Stimulated activated naive CD4-positive, alpha-beta T cell treated with Interleukin-2 at 50 U/mL for 16 hours (primary cell): ENCODE results near the gene SLC5A11.
"Not testable (repeated sequence)": the region's sequence is repeated elsewhere in the genome, so short reads cannot be mapped to it uniquely, and the experiment has no call there.

Experiments
- DNase-seq: peaks from one replicate; lab custom pipeline; 2025; lab: John Stamatoyannopoulos, UW

The SLC5A11 gene

DNA sequence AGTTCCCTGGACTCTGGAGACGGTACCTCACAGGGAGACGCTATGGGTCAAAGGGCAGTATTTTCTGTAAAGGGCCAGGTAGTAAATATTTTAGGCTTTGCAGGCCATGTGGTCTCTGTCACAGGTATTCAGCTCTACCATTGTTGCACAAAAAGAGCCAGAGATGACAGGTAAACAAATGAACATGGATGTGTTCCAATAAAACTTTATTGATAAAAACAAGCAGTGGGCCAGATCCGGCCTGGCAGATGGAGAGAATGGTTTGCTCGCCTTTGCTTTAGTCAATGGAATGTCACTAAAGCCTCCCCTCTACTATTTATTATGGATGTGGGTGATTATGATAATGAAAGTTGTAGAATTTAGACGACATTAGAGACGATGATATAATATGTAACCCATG lies 8.9 kb upstream of the SLC5A11 start:
- no peak for DNase-seq

DNA sequence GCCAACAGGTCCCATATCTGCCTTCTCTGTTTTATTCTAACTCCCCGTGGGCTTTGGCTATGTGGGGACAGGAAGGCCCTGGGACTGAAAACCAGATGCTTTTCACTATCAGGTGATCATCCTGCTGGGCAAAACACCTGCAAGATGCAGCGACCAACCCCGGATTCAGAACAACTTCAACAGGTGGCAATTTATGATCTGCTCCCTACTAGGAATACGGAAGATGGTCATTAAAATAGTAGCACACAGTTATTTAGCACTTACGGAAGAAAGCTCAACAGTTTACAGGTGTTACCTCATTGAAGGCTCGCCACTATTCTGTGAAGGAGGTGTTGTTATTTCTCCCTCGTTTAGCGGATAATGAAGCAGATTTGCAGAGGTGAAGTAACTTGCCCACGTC lies 7.8 kb upstream of the SLC5A11 start:
- DNase-seq, result no peak

DNA sequence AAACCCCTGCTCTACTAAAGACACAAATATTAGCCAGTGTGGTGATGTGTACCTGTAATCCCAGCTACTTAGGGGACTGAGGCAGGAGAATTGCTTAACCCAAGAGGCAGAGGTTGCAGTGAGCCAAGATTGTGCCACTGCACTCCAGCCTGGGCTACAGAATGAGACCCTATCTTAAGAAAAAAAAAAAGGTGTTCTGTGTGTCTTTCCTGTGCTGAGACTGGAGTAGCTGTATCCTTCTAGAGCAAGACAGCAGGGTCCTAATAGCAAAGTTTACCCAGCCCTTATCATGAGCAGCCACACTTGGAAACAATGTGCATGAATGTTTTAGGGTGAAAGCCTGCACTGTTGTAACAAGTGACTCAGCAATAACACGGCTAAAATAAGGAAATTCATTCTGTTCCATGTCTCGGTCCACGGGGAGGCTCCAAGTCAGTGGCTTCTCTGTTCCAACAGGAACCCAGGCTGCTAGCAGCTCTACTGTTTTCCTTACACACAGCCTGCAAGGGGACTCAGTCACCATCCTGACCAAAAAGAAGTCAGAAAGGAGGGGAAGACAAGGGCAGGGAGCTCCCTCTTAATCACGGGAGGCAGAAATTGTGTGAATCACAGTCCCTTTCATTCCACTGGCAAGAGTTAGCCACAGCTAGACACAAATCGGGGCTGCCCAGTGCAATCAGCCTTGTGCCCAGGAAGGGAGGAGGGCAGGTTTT lies 7.1 kb upstream of the SLC5A11 start:
- no peak for DNase-seq

DNA sequence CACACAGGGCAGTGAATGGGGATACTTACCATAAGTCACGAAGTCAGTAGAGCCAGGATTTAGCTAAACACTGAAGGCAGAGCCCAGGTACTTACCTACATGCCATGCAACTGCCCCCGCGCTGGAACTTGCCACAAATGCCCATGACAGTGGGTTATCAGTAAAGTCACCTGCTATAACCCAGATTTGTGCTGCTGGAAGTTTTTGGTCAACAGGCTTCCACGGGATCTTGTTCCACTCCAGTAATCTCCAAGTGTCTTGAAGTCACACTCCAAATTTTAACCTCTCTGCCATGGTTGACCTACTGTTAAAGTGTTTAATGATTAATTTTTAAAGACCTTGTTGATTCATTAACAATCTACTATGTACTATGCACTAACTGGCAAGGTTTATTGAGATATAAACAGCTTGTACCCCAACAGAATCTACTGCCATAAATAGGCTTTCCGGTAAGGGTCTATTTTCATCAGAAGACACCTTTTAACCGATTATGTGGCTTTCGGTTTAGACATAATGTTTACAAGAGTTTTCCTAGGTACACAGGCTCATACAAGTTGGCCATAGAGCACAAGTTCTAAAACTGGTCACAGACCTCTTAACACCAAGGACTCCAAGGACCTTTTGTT lies 6.3 kb upstream of the SLC5A11 start:
- no peak for DNase-seq

DNA sequence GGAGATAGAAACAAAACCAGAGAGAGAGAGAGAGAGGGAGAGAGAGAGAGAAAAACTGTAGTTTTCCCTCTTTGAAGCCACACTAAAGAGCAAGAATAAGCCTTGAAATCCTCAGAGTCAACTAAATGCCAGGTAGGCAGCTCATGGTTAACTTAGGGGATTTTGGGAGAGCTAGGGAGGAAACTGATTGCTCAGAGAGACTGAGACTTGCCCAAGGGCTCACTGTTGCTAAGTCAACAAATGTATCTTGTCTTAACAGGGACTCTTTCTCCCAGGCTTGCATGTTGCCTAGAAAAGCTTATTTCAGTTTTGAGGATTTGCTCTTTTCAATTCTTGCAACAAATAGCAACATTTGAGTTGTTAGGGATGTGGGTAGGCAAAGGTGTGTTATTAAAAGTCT lies 4.5 kb upstream of the SLC5A11 start:
- no peak for DNase-seq

DNA sequence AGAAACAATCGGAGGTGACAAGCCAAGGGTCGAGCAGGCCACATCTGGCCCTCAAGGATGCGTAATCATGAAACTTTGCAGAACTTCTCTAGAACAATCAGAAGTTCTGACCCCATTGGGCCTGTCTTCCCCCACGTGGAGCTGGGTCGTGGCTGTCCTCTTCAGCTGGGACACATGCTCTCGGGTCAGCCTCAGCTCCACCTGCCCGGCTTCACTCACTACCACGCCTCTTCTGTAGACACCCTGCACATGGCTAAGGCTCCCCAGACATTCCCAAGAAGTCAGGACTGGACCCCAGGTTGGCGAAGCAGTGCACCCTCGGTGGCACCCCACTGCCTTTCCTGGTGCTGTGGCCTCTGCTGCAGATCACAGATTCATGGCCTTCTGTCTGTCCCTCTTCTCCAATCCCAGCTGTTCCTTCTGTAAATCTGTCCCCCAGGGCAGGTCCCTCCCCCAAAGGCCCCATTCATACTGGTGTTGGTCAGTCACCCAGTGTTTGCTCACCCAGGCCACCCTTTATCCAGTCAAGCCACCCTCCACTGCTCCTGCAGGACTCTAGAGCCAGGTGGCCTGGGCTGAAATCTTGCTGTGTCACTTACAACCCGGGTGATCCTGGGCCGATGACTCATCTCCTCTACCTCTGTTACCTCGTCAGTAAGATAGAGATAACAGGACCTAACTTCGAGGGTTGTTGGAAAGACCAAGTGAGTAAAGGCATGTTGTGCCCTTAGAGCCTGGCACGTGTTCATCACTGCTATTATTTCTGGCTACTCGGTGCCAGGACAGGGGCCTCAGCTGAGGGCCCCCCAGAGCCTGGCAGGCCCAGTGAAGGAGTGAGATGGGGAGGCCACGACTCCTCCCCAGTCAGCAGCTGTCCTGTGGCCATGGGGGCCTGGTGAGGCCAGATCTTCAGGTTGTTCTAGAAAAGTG lies 1.4 kb upstream of the SLC5A11 start:
- DNase-seq, result no peak

DNA sequence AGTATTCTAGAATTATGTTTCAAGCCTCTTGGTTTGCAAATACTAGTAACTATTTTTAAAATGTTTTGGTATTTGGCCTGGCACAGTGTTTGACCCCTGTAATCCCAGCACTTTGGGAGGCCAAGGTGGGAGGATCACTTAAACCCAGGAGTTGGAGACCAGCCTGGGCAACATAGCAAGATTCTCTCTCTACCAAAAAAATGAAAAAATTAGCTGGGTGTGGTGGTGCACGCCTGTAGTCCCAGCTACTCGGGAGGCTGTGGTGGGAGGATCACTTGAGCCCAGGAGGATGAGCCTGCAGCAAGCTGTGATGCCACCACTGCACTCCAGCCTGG lies 765 bp upstream of the SLC5A11 start:
- DNase-seq, result not testable (repeated sequence)

DNA sequence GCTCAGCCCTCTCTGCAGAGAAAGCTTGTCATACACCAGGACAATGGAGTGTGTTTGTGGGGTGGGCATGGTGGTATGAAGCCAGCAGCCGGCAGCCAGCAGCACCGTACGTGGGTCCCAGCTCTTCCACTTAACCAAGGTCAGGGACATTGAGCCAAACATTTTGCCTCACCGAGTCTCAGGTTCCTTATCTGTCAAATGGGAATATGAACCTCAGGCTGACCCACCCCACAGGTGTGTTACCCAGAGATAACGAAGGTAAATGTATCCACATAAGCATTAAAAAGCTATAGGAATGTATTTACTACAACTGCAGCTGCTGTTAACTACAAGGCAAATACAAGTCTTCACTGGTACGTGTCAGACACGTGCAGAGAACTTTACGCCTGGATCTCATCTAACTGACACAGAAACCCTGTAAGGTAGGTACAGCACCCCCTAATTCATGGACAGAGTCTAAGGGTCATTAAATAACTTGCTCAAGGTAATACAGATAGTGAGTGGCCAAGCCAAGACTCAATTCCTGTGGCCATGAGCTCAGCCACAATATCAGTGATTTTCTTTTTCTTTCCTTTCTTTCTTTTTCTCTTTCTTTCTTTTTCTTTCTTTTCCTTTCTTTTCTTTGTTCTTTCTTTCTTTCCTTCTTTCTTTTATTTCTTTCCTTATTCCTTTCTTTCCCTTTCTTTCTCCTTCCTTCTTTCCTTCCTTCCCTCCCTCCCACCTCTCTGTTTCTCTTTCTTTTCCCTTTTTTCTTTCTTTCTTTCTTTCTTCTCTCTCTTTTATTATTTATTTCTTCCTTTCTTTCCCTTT lies 990 bp downstream of the SLC5A11 start:
- no peak for DNase-seq

DNA sequence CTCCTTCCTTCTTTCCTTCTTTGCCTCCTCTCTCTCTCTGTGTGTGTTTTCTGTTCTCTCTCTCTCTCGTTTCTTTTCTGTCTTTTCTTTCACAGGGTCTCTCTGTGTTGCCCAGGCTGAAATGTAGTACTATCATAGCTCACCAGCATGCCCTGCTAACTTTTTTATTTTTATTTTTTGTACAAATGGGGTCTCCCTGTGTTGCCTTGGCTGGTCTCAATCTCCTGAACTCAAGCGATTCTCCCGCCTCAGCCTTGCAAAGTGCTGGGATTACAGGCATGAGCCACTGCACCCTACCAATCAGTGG lies 1.5 kb downstream of the SLC5A11 start:
- no peak for DNase-seq

DNA sequence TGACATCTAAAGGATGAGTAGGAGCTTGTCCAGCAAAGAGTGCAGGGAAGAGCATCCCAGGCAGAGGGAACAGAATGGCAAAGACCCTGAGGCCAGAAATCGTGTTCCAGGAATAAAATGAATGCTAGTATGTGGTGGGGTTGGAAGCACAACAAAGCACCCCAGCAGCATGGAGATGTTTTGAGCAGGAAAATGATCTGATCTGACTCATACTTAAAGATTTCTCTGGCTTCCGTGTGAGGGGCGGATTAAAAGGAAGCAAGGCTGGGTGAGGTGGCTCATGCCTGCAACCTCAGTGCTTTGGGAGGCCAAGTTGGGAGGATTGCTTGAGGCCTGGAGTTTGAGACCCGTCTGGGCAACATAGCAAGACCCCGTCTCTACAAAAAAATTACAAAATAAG lies 2.3 kb downstream of the SLC5A11 start:
- DNase-seq, result no peak

DNA sequence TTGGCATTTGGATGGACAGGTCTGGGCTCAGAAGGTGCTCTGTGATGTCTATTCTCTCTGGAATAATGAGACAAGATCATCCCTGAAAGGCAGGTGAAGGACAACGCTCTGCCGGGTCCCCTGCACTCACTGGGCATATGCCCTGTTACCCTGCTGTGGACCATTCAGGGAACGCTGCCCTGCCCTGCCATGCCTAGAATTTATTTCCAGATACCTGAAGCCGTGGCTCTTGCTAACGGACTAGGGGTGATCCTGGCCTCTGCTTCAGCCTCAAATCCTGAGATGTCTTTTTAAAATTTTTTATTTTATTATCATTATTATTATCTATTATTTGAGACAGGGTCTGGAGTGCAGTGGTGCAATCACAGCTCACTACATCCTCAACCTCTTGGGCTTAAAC lies 3.9 kb downstream of the SLC5A11 start:
- DNase-seq, result no peak

DNA sequence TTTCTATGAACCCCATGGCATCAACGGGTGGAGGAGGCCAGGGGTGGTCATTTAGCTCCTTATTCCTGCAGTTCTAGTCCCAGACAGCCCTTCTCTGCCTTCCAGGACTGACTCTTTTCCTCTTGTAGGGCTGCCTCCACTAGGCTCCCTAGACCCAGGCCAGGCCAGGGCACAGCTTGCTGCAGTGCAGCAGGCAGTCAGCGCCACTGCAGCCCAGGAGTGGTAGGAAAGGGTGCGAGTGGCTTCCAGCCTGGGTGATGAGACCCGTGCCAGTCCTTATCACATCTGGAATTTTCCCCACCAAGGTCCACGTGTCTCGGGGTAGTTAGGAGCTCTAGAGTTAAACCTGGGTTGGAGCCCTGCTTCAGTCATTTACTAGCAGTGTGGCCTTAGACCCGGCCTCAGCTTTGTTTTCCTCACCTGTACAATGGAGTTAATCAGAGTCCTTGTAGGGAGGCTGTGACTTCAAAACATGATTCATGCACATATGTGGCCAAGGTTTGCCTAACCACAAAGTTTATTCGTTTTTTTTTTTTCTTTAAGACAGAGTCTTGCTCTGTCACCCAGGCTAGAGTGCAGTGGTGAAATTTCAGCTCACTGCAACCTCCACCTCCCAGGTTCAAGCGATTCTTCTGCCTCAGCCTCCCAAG lies 4.7 kb downstream of the SLC5A11 start:
- DNase-seq, result no peak

DNA sequence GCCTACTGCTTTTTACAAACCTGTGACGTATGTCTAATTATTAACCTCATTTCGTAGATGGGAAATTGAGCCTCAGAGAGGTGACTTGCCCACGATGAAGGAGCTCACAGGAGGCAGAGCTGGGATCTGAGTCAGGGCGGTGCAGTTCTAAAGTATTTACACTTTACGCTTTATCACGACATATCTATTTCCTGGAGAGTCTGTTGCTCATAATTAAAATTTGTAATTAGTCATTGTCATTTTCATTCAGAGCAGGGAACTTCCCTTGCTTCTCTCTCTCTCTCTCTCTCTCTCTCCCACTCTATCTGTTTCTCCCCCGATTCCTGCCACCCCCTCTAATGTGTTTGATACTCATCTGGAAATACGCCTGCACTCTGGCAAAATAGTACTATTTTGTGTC lies 5.9 kb downstream of the SLC5A11 start:
- peak; percentile 14 for DNase-seq

DNA sequence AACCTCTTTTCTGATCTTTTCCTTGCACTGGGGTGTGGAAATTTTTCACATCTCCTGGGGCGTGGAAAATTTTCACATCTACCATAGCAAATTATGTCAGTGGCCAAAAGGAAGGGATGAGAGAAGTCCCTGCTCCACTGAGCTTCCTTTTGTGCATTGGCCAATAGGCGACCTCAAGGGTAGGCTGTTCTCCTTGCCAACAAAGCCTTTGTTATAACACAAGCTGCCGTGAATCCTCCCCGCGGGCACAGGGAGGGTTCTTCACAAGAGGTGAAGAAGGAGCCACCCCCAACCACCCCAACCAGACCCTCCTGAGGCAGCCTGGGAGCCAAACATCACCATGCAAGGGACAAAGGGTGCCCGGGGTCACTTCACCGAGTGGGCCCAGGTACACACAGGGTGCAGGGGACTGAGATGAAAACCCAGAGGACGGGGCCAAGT lies 6.5 kb downstream of the SLC5A11 start:
- no peak for DNase-seq

DNA sequence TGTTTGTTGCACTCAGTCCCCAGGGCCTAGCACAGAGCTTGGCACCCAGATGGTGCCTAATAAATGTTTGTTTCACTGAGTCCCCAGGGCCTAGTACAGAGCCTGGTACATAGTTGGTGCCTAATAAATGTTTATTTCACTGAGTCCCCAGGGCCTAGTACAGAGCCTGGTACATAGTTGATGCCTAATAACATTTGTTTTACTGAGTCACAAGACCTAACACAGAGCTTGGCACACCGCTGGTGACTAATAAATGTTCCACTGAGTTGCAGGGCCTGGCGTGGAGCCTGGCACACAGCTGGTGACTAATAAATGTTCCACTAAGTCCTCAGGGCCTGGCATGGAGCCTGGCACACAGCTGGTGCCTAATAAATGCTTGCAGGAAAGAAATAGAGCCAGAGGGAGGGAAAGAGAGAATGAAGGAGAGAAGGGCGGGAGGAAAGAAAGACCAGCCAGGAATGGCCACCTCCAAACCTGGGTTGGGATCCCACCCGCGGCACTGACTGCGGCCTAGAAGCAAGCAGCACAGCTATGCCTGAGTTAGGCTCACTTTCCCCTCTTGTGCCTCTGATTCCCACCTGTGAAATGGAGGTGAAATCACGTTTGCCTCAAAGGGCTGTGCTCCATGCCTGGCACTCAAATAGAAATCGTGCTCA lies 7.5 kb downstream of the SLC5A11 start:
- no peak for DNase-seq

DNA sequence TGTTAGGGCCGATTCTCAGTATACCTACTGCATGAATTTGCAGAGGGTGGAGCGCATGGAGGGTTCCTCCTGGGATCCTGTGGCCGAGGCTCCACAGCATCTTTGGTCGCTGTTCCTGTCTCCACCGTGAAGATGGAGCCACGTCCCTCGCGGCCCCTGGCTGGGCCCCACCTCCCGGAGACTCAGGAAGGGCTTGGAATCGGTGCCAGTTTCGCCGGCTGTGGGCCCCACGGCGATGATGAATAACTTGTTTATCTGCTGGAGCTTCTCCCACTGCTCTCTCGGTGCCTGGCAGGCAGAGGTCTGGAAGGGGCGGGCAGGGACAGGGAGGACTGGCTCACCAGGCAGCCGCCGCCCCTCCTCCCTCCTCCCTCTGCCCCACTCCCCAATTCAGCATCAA lies 8.1 kb downstream of the SLC5A11 start:
- DNase-seq, result no peak

DNA sequence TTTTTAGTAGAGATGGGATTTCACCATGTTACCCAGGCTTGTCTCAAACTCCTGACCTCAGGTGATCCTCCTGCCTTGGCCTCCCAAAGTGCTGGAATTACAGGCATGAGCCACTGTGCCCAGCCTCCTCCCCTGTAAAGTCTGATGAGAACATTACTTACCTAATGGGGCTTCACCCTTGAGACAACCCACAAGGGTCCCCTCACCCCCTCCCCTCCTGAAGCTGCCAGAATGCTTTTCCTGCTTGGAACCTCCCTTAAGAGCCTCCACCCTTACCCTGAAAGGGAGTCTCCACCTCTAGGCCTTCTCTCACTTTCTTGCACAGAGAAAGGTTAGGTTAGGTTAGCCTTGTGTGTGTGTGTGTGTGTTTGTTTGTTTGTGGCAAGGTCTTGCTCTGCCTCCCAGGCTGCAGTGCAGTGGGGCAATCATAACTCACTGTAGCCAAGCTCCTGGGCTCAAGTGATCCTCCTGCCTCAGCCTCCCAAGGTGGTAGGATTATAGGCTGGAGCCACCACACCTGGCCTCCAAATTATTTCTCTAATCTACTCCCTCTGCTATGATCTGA lies 8.9 kb downstream of the SLC5A11 start:
- no peak for DNase-seq

DNA sequence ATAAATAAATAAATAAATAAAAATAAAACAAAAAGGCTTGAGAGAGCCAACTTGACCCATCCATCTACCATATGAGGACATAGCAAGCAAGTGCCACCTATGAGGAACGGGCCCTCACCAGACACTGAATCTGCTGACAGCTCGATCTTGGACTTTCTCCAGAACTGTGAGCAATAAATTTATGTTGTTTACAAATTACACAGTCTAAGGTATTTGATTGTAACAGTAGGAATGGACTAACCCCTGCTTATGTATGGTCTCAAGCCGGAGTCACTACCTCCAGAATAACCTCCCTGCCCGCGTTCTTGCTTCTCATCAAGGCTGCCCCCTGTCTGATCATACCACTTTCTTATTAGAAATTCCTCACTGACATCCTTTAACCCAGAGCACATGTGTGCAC lies 9.9 kb downstream of the SLC5A11 start:
- no peak for DNase-seq

DNA sequence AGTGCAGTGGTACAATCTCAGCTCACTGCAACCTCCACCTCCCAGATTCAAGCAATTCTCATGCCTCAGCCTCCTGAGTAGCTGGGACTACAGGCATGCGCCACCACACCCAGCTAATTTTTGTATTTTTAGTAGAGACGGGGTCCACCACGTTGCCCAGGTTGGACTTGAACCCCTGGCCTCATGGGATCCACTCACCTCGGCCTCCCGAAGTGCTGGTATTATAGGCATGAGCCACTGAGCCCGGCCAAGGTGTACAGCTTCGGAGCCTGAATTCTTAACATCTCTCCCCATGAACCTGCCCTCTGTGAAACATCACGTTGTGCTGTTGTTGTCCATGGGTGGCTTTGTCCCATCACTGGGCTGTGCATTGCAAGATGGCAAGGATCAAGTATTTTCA lies 11.1 kb downstream of the SLC5A11 start:
- DNase-seq, result not testable (repeated sequence)

DNA sequence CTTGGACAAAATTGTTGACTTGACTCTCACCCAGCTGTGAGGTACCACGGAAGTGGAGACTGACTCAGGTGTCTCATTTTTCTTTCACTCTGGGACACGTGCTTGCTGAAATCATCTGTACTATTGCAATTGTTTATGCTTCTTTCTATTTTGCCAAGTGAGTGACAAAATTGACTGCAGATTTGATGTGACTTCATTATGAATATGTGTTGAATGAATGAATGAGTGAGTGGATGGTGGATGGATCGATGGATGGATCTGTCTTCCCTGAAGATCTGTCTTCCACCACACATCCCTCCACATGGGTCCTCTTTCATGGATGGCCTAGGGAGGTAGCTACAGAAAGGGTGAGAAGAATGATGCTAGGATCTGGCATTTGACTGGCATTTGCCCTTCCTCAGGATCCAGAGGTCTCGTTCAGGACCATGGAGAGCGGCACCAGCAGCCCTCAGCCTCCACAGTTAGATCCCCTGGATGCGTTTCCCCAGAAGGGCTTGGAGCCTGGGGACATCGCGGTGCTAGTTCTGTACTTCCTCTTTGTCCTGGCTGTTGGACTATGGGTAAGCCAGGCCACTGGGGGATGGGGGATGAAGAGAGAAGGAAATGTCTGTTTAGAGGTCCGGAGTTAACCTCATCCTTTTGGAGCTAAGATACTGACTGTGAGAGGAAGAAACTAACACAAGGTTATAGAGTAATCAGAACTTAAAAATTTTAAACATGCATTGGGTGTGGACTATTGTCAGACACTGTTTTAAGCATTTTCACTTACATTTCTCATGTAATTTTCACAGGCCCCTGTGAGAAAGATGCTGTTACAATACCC lies 12.7 kb downstream of the SLC5A11 start:
- peak; percentile 5 for DNase-seq
